ENCODE results near the gene TRIM38.

GRCh38 chr6:26032340-26033084 lies 69.9 kb downstream of the TRIM38 start:
- TF ChIP-seq ZC3H10 (CRISPR knock-in tag; IDR thresholded peaks at IDR 0.05) (no peak), RARB (CRISPR knock-in tag; IDR thresholded peaks at IDR 0.05) (no peak), BACH2 (CRISPR knock-in tag; IDR thresholded peaks at IDR 0.05; ENCODE audit: borderline replicate concordance) (no peak), PATZ1 (CRISPR knock-in tag; IDR thresholded peaks at IDR 0.05; ENCODE audit: borderline replicate concordance) (no peak), ARNTL (CRISPR knock-in tag; IDR thresholded peaks at IDR 0.05; ENCODE audit: borderline replicate concordance, low read depth) (no peak), CREB5 (CRISPR knock-in tag; IDR thresholded peaks at IDR 0.05; ENCODE audit: low read depth) (no peak), ZFP3 (CRISPR knock-in tag; IDR thresholded peaks at IDR 0.05) (no peak), ISL1 (CRISPR knock-in tag; IDR thresholded peaks at IDR 0.05) (no peak), ZFP30 (CRISPR knock-in tag; IDR thresholded peaks at IDR 0.05) (no peak), ZNF8 (CRISPR knock-in tag; IDR thresholded peaks at IDR 0.05) (no peak), POU6F1 (CRISPR knock-in tag; IDR thresholded peaks at IDR 0.05; ENCODE audit: borderline replicate concordance, low read depth) (no peak)

Measured in SK-N-SH treated with all-trans-retinoic acid at 6 μM for 48 hours (cell line).